ENCODE results near the gene RELT.

Gene RELT

GRCh38 chr11:73376803-73377629 lies 817 bp downstream of the RELT start:
- peak; percentile 63 for DNase-seq (ENCODE audit: low spot score)

- no peak for DNase-seq (ENCODE audit: low spot score)
These were observed 3.1 kb downstream of the RELT start for GRCh38 chr11:73379189-73379880.

- no peak for DNase-seq (ENCODE audit: low spot score)
These were observed 4.1 kb downstream of the RELT start for GRCh38 chr11:73380331-73380730.

- DNase-seq (ENCODE audit: low spot score) = no peak
These were observed 4.8 kb downstream of the RELT start for GRCh38 chr11:73380897-73381410.

GRCh38 chr11:73381589-73381988 lies 5.4 kb downstream of the RELT start:
- DNase-seq (ENCODE audit: low spot score) = no peak

- DNase-seq (ENCODE audit: low spot score) = no peak
These were observed 6.0 kb downstream of the RELT start for GRCh38 chr11:73382183-73382582.

GRCh38 chr11:73382747-73383146 lies 6.5 kb downstream of the RELT start:
- no peak for DNase-seq (ENCODE audit: low spot score)

GRCh38 chr11:73383249-73384124 lies 7.3 kb downstream of the RELT start:
- DNase-seq (ENCODE audit: low spot score) = peak; percentile 63

- DNase-seq (ENCODE audit: low spot score) = no peak
These were observed 7.9 kb downstream of the RELT start for GRCh38 chr11:73384125-73384441.

- DNase-seq (ENCODE audit: low spot score) = no peak
These were observed 8.3 kb downstream of the RELT start for GRCh38 chr11:73384531-73384871.

- peak; percentile 72 for DNase-seq (ENCODE audit: low spot score)
These were observed 8.9 kb downstream of the RELT start for GRCh38 chr11:73384872-73385689.

- DNase-seq (ENCODE audit: low spot score) = no peak
These were observed 9.8 kb downstream of the RELT start for GRCh38 chr11:73386016-73386415.

- no peak for DNase-seq (ENCODE audit: low spot score)
These were observed 10.3 kb downstream of the RELT start for GRCh38 chr11:73386546-73386945.

- DNase-seq (ENCODE audit: low spot score) = no peak
These were observed 11.5 kb downstream of the RELT start for GRCh38 chr11:73387594-73388264.

GRCh38 chr11:73388265-73389133 lies 12.3 kb downstream of the RELT start:
- DNase-seq (ENCODE audit: low spot score) = peak; percentile 51

GRCh38 chr11:73389134-73389525 lies 12.9 kb downstream of the RELT start:
- DNase-seq (ENCODE audit: low spot score) = no peak

- no peak for DNase-seq (ENCODE audit: low spot score)
These were observed 13.7 kb downstream of the RELT start for GRCh38 chr11:73389916-73390315.

GRCh38 chr11:73390601-73391565 lies 14.7 kb downstream of the RELT start:
- DNase-seq (ENCODE audit: low spot score) = no peak

- no peak for DNase-seq (ENCODE audit: low spot score)
These were observed 15.5 kb downstream of the RELT start for GRCh38 chr11:73391665-73392064.
